ENCODE measurements around the gene KISS1R. TPM values are rescaled to one million over a fixed set of nuclear protein-coding genes. Genes with fewer than 3 reads are reported as not detected.

KISS1R gene
- total and polyA plus RNA-seq, 4 donors = not detected

DNA sequence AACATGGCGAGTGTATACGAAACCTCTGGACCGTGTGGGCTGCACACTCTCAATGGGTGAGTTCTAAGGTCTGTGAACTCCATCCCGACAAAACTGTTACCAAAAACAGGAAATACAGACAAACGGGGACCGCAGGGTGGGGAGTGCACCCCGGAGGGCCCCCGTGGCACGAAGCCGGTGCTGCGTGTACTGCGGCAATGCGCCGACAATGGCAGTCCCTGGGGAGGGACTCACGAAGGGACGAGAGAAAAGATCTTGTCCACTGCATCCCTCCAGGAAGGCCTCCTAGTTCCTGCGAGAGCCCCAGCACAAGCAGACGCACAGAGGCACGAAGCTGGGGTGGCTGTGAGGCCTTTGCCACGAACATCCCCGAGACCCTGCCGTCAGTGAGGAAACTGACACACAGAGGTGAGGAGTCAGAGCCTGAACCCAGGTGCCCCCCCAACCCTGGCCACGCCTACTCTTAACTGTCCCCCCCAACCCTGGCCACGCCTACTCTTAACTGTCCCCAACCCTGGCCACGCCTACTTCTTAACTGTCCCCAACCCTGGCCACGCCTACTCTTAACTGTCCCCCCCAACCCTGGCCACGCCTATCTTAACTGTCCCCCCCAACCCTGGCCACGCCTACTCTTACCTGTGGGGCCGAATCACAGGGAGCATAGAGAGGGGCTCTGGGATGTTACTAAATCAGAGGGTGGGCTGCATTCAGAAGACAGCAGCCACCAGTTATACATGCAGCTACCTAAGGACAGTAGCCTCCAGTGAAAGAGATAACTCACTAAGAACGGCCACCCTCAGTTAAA is 28.4 kb upstream of the KISS1R start:
- no peaks in the 10 kb centered on the region for H3K9me3 ChIP-seq (ENCODE audit: control insufficient read depth in 4 of 4, low read length in 3 of 4)
- WGBS = 92% methylated on average over 30 of the region's 30 CpGs
- H3K4me3 ChIP-seq (ENCODE audit: low read depth in 1 of 3, low read length in 3 of 3) = no peak overlapping the region
- no peak for DNase-seq (ENCODE audit: low spot score)
- peaks cover 0 to 45% (median 20%) of the 10 kb centered on the region in 4 donors for H3K36me3 ChIP-seq (ENCODE audit: control insufficient read depth in 4 of 4, insufficient read depth in 3 of 4, low read depth in 1 of 4, low read length in 3 of 4)
- no peak overlapping the region for H3K9ac ChIP-seq (ENCODE audit: low read depth in 1 of 2, low read length in 2 of 2)
- H3K27me3 ChIP-seq (ENCODE audit: control insufficient read depth in 4 of 4, insufficient read depth in 4 of 4, low read length in 3 of 4) = no peaks in the 10 kb centered on the region
- peaks cover 0 to 7% (median 4%) of the 10 kb centered on the region in 4 donors for H3K4me1 ChIP-seq (ENCODE audit: control insufficient read depth in 4 of 4, insufficient read depth in 4 of 4, low read length in 3 of 4)
- no peak overlapping the region for H3K27ac ChIP-seq (ENCODE audit: low read depth in 1 of 2, low read length in 2 of 2)
- TF ChIP-seq YY1 (IDR thresholded peaks at IDR 0.05) = no peak

DNA sequence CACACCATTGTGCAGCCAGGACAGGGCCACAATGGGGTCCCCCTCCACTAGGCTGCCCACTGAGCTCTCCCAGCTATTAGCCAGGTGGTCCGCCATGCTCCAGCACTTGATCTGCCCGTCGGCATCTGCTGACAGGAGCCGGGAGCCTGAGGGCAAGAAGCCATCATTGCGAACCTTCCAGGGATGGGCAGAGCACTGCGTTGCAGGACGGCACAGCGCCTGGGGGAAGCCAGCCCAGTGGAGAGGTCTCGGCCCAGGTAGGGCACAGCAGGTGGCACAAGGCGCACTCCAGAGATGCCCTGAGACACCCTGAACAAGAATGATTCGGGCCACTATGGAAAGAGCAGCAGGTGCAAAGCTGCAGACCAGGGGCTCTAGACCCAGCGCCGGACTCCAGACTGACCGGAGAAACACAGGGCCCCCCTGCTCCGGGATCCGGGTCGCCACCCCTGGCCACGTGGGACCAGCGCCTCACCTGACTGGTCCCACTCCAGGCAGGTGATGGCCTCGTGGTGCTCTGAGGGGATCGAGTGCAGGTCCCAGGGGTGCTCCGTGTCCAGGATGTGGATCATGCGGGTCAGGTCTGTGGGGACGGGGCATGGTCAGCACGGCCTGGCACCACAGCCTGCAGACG is 27.4 kb upstream of the KISS1R start:
- H3K9me3 ChIP-seq (ENCODE audit: control insufficient read depth in 4 of 4, low read length in 3 of 4) = no peaks in the 10 kb centered on the region
- no peak overlapping the region for H3K9ac ChIP-seq (ENCODE audit: low read depth in 1 of 2, low read length in 2 of 2)
- H3K36me3 ChIP-seq (ENCODE audit: control insufficient read depth in 4 of 4, insufficient read depth in 3 of 4, low read depth in 1 of 4, low read length in 3 of 4) = peaks cover 0 to 37% (median 17%) of the 10 kb centered on the region in 4 donors
- no peak for DNase-seq (ENCODE audit: low spot score)
- H3K4me1 ChIP-seq (ENCODE audit: control insufficient read depth in 4 of 4, insufficient read depth in 4 of 4, low read length in 3 of 4) = peaks cover 0 to 7% (median 4%) of the 10 kb centered on the region in 4 donors
- WGBS = 96% methylated on average over 26 of the region's 26 CpGs
- no peak overlapping the region for H3K4me3 ChIP-seq (ENCODE audit: low read depth in 1 of 3, low read length in 3 of 3)
- H3K27me3 ChIP-seq (ENCODE audit: control insufficient read depth in 4 of 4, insufficient read depth in 4 of 4, low read length in 3 of 4) = no peaks in the 10 kb centered on the region
- TF ChIP-seq TAF1 (conservative IDR thresholded peaks at IDR 0.05) (no peak), FOXA2 (IDR thresholded peaks at IDR 0.05) (no peak), HNF4G (IDR thresholded peaks at IDR 0.05) (no peak), YY1 (IDR thresholded peaks at IDR 0.05) (no peak), EGR1 (IDR thresholded peaks at IDR 0.05; ENCODE audit: low read depth in 2 of 2) (no peak)
- TF ChIP-seq, protein P1, sequence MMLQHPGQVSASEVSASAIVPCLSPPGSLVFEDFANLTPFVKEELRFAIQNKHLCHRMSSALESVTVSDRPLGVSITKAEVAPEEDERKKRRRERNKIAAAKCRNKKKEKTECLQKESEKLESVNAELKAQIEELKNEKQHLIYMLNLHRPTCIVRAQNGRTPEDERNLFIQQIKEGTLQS (IDR thresholded peaks at IDR 0.05) = no peak
- TF ChIP-seq, protein P2, sequence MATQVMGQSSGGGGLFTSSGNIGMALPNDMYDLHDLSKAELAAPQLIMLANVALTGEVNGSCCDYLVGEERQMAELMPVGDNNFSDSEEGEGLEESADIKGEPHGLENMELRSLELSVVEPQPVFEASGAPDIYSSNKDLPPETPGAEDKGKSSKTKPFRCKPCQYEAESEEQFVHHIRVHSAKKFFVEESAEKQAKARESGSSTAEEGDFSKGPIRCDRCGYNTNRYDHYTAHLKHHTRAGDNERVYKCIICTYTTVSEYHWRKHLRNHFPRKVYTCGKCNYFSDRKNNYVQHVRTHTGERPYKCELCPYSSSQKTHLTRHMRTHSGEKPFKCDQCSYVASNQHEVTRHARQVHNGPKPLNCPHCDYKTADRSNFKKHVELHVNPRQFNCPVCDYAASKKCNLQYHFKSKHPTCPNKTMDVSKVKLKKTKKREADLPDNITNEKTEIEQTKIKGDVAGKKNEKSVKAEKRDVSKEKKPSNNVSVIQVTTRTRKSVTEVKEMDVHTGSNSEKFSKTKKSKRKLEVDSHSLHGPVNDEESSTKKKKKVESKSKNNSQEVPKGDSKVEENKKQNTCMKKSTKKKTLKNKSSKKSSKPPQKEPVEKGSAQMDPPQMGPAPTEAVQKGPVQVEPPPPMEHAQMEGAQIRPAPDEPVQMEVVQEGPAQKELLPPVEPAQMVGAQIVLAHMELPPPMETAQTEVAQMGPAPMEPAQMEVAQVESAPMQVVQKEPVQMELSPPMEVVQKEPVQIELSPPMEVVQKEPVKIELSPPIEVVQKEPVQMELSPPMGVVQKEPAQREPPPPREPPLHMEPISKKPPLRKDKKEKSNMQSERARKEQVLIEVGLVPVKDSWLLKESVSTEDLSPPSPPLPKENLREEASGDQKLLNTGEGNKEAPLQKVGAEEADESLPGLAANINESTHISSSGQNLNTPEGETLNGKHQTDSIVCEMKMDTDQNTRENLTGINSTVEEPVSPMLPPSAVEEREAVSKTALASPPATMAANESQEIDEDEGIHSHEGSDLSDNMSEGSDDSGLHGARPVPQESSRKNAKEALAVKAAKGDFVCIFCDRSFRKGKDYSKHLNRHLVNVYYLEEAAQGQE (IDR thresholded peaks at IDR 0.05) = no peak
- no peak overlapping the region for H3K27ac ChIP-seq (ENCODE audit: low read depth in 1 of 2, low read length in 2 of 2)

DNA sequence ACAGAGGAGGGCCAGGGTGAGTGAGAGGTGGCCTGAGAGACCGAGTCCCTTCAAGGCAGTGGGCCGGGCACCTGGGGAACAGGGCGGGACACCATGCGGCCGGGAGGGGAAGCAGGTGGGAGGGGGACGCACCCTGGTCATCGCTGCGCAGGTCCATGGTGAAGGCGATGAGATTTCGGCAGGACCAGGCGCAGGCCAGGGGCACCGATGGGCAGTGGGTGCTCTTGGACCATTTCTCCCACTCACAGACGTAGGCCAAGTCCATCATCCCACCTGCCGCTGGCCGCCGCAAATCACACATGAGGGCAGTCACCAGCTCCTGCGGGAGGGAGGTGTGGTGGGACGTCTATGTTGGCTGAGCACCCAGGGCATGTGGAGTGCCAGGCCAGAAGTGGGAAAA is 26.3 kb upstream of the KISS1R start:
- Histone ChIP-seq H3K36me3 (ENCODE audit: control insufficient read depth in 4 of 4, insufficient read depth in 3 of 4, low read depth in 1 of 4, low read length in 3 of 4) (peaks cover 0 to 32% (median 12%) of the 10 kb centered on the region in 4 donors), H3K27me3 (ENCODE audit: control insufficient read depth in 4 of 4, insufficient read depth in 4 of 4, low read length in 3 of 4) (no peaks in the 10 kb centered on the region), H3K4me1 (ENCODE audit: control insufficient read depth in 4 of 4, insufficient read depth in 4 of 4, low read length in 3 of 4) (peaks cover 0 to 7% (median 4%) of the 10 kb centered on the region in 4 donors), H3K9ac (ENCODE audit: low read depth in 1 of 2, low read length in 2 of 2) (no peak overlapping the region), H3K9me3 (ENCODE audit: control insufficient read depth in 4 of 4, low read length in 3 of 4) (no peaks in the 10 kb centered on the region), H3K4me3 (ENCODE audit: low read depth in 1 of 3, low read length in 3 of 3) (no peak overlapping the region), H3K27ac (ENCODE audit: low read depth in 1 of 2, low read length in 2 of 2) (no peak overlapping the region)
- no peak for DNase-seq (ENCODE audit: low spot score)
- 92% methylated on average over 18 of the region's 18 CpGs for WGBS
- TF ChIP-seq RXRA (IDR thresholded peaks at IDR 0.05) = no peak
- TF ChIP-seq HNF4G (IDR thresholded peaks at IDR 0.05) = no peak
- TF ChIP-seq FOXA1 (IDR thresholded peaks at IDR 0.05) = no peak
- no peak for TF ChIP-seq NR2F2 (IDR thresholded peaks at IDR 0.05)
- TF ChIP-seq, protein P3, sequence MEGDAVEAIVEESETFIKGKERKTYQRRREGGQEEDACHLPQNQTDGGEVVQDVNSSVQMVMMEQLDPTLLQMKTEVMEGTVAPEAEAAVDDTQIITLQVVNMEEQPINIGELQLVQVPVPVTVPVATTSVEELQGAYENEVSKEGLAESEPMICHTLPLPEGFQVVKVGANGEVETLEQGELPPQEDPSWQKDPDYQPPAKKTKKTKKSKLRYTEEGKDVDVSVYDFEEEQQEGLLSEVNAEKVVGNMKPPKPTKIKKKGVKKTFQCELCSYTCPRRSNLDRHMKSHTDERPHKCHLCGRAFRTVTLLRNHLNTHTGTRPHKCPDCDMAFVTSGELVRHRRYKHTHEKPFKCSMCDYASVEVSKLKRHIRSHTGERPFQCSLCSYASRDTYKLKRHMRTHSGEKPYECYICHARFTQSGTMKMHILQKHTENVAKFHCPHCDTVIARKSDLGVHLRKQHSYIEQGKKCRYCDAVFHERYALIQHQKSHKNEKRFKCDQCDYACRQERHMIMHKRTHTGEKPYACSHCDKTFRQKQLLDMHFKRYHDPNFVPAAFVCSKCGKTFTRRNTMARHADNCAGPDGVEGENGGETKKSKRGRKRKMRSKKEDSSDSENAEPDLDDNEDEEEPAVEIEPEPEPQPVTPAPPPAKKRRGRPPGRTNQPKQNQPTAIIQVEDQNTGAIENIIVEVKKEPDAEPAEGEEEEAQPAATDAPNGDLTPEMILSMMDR (IDR thresholded peaks at IDR 0.05; ENCODE audit: low read depth, low read length, missing input control) = no peak
- TF ChIP-seq, protein P1 (IDR thresholded peaks at IDR 0.05) = no peak
- TF ChIP-seq JUND (IDR thresholded peaks at IDR 0.05) = no peak
- TF ChIP-seq EGR1 (IDR thresholded peaks at IDR 0.05; ENCODE audit: low read depth in 2 of 2) = no peak
- TF ChIP-seq, protein P4, sequence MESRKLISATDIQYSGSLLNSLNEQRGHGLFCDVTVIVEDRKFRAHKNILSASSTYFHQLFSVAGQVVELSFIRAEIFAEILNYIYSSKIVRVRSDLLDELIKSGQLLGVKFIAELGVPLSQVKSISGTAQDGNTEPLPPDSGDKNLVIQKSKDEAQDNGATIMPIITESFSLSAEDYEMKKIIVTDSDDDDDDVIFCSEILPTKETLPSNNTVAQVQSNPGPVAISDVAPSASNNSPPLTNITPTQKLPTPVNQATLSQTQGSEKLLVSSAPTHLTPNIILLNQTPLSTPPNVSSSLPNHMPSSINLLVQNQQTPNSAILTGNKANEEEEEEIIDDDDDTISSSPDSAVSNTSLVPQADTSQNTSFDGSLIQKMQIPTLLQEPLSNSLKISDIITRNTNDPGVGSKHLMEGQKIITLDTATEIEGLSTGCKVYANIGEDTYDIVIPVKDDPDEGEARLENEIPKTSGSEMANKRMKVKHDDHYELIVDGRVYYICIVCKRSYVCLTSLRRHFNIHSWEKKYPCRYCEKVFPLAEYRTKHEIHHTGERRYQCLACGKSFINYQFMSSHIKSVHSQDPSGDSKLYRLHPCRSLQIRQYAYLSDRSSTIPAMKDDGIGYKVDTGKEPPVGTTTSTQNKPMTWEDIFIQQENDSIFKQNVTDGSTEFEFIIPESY (IDR thresholded peaks at IDR 0.05) = no peak
- TF ChIP-seq RAD21 (IDR thresholded peaks at IDR 0.05) = no peak

Data from liver (tissue), 9 donors.